Measurements from ENCODE around the gene MGAT5. TPM values are rescaled to one million over a fixed set of nuclear protein-coding genes. Genes with fewer than 3 reads are reported as not detected.

MGAT5 gene
- total RNA-seq, 1 donor from 2014 or later, result 37.6 TPM

DNA sequence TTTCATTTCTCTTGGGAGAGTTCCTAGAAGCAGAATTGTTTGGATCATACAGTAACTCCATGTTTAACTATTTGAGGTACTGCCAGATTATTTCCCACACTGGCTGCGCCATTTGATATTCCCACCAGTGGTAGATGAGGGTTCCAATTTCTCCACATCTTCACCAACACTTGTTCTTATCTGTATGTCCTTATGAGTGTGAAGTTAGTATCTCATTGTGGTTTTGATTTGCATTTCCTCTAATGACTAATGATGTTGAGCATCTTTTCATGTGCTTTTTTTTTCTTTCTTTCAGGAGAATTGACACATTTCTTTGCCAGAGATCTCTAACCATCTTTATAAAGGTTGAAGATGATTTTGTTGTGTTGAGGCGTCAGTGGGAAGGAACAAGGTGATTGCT is 4.1 kb upstream of the MGAT5 start:
- Histone ChIP-seq H3K9ac (ENCODE audit: low read depth in 1 of 3, low read length in 3 of 3) (no peak overlapping the region), H3K27me3 (ENCODE audit: control insufficient read depth in 3 of 3, insufficient read depth in 3 of 3, low read length in 3 of 3) (no peaks in the 10 kb centered on the region), H3K36me3 (ENCODE audit: control insufficient read depth in 3 of 3, insufficient read depth in 3 of 3, low read length in 3 of 3) (no peaks in the 10 kb centered on the region), H3K9me3 (ENCODE audit: control insufficient read depth in 3 of 3, low read length in 3 of 3) (no peaks in the 10 kb centered on the region), H3K4me1 (ENCODE audit: control insufficient read depth in 3 of 3, insufficient read depth in 3 of 3, low read length in 3 of 3) (peaks cover 0 to 11% (median 2%) of the 10 kb centered on the region in 3 donors), H3K4me3 (ENCODE audit: low read length in 3 of 3) (no peak overlapping the region), H3K27ac (ENCODE audit: low read depth, low read length) (no peak overlapping the region)

DNA sequence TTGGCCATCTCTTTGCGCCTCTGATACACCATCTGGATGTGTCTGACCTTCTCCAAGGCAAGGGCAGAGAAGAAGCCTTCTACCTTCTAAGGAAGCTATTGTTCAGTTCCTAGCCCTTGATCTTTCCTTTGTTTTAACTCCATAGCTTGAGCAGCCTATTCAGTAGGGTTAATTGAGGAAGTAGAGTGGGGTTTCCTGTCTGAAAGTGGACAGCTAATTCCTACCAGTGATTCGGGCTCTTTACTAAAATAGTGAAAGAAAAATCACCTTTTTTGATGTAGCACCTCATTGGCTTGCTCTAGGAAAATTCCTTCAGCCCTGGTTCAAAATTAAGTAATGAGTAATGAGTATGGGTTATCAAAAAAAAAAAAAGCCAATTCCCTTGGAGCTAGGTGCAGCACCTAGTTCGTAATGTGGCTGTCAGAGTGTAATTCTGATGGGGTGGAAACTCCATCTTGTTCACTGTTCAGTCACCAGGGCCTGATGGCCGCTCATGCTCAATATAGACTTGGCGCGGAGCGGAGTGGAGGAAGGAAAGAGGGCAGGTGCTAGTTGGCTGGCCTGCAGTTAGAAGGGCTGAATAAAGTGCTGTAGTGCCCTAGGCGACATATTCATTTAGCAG is 2.9 kb upstream of the MGAT5 start:
- Histone ChIP-seq H3K27me3 (ENCODE audit: control insufficient read depth in 3 of 3, insufficient read depth in 3 of 3, low read length in 3 of 3) (no peaks in the 10 kb centered on the region), H3K36me3 (ENCODE audit: control insufficient read depth in 3 of 3, insufficient read depth in 3 of 3, low read length in 3 of 3) (no peaks in the 10 kb centered on the region), H3K4me3 (ENCODE audit: low read length in 3 of 3) (no peak overlapping the region), H3K9ac (ENCODE audit: low read depth in 1 of 3, low read length in 3 of 3) (no peak overlapping the region), H3K27ac (ENCODE audit: low read depth, low read length) (no peak overlapping the region), H3K4me1 (ENCODE audit: control insufficient read depth in 3 of 3, insufficient read depth in 3 of 3, low read length in 3 of 3) (peaks cover 0 to 11% (median 2%) of the 10 kb centered on the region in 3 donors), H3K9me3 (ENCODE audit: control insufficient read depth in 3 of 3, low read length in 3 of 3) (no peaks in the 10 kb centered on the region)

DNA sequence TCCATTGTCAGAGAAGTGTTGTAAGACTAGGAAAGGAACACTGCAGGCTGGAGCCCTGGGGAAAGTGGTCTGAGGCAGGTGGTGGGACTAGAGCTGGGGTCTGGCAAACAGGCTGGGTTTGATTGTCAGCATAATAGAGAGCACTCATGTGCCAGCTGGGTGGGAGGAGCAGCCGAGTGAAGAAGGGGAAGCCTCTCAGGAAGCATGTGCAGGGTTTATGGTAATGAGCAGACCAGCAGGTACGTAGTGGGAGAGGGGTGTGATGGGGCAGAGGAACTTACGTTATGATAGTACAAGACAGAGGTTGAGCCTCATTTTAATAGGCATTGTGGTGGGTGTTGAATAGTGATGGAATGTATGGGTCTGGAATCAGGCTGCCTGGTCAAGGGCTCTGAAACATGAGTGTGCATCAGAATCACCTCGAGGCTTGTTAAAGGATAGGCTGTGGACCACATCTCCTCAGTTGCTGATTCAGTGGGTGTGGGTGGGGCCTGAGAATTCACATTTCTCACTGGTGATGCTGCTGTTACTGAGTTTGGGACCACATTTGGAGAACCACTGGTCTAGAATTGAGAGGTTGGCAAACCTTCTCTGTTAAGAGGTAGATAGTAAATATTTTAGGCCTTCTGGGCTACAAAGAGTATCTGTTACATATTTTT is 1.7 kb upstream of the MGAT5 start:
- Histone ChIP-seq H3K9me3 (ENCODE audit: control insufficient read depth in 3 of 3, low read length in 3 of 3) (no peaks in the 10 kb centered on the region), H3K9ac (ENCODE audit: low read depth in 1 of 3, low read length in 3 of 3) (no peak overlapping the region), H3K4me1 (ENCODE audit: control insufficient read depth in 3 of 3, insufficient read depth in 3 of 3, low read length in 3 of 3) (peaks cover 0 to 5% (median 0%) of the 10 kb centered on the region in 3 donors), H3K27me3 (ENCODE audit: control insufficient read depth in 3 of 3, insufficient read depth in 3 of 3, low read length in 3 of 3) (no peaks in the 10 kb centered on the region), H3K27ac (ENCODE audit: low read depth, low read length) (no peak overlapping the region), H3K36me3 (ENCODE audit: control insufficient read depth in 3 of 3, insufficient read depth in 3 of 3, low read length in 3 of 3) (no peaks in the 10 kb centered on the region), H3K4me3 (ENCODE audit: low read length in 3 of 3) (no peak overlapping the region)

DNA sequence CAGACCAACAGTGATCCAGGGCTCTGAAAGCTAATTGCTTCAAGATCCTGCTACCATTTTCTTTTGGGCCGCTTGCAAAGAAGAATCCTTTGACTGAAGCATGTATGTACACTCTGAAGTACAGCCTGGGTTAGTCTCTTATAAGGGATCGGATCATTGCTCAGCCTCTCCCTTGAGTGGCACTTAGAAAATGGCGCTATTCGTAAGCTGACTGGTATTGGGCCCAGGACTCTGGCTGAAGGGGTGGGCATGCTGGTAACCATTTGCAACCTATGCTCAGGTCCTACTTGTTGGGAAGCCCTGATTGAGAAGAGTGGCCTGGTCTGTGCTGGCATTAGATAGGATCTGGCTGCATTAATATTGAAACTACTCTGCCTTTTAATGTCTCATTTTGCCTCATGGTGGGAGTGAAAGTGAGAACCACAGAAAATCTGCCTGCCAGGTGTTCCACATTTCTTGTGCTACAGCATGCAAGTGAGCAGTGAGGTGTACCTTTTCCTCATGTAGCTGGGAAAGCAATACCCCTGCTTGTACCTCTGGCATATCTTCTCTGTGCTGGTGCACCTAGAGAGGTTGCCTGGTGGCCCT is 661 bp upstream of the MGAT5 start:
- H3K27ac ChIP-seq (ENCODE audit: low read depth, low read length), result no peak overlapping the region
- H3K4me1 ChIP-seq (ENCODE audit: control insufficient read depth in 3 of 3, insufficient read depth in 3 of 3, low read length in 3 of 3), result peaks cover 0 to 5% (median 0%) of the 10 kb centered on the region in 3 donors
- H3K9me3 ChIP-seq (ENCODE audit: control insufficient read depth in 3 of 3, low read length in 3 of 3), result no peaks in the 10 kb centered on the region
- no peaks in the 10 kb centered on the region for H3K36me3 ChIP-seq (ENCODE audit: control insufficient read depth in 3 of 3, insufficient read depth in 3 of 3, low read length in 3 of 3)
- H3K4me3 ChIP-seq (ENCODE audit: low read length in 3 of 3), result no peak overlapping the region
- no peak overlapping the region for H3K9ac ChIP-seq (ENCODE audit: low read depth in 1 of 3, low read length in 3 of 3)
- no peaks in the 10 kb centered on the region for H3K27me3 ChIP-seq (ENCODE audit: control insufficient read depth in 3 of 3, insufficient read depth in 3 of 3, low read length in 3 of 3)

DNA sequence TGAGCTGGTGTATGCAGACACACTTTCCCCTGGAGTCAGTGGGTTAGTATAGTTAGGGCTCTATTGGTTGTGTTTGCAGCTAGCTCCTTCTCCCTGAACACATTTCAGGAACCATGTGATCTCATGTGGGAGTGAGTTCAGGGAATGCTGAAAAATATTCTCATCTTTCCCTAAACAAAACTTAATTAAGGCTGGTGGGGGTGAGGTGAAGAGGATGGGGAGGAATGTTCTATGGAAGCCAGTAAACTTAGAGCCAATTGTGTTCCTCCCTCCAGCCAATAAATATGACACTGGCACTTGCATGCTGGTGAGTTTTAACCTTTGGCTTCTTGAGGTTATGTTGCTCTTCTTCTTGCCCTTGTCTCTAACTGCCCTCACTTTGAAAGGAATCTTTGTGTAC is 952 bp downstream of the MGAT5 start:
- Histone ChIP-seq H3K27me3 (ENCODE audit: control insufficient read depth in 3 of 3, insufficient read depth in 3 of 3, low read length in 3 of 3) (no peaks in the 10 kb centered on the region), H3K36me3 (ENCODE audit: control insufficient read depth in 3 of 3, insufficient read depth in 3 of 3, low read length in 3 of 3) (no peaks in the 10 kb centered on the region), H3K4me1 (ENCODE audit: control insufficient read depth in 3 of 3, insufficient read depth in 3 of 3, low read length in 3 of 3) (peaks cover 4 to 14% (median 9%) of the 10 kb centered on the region in 3 donors), H3K4me3 (ENCODE audit: low read length in 3 of 3) (no peak overlapping the region), H3K9me3 (ENCODE audit: control insufficient read depth in 3 of 3, low read length in 3 of 3) (no peaks in the 10 kb centered on the region), H3K27ac (ENCODE audit: low read depth, low read length) (no peak overlapping the region), H3K9ac (ENCODE audit: low read depth in 1 of 3, low read length in 3 of 3) (no peak overlapping the region)

DNA sequence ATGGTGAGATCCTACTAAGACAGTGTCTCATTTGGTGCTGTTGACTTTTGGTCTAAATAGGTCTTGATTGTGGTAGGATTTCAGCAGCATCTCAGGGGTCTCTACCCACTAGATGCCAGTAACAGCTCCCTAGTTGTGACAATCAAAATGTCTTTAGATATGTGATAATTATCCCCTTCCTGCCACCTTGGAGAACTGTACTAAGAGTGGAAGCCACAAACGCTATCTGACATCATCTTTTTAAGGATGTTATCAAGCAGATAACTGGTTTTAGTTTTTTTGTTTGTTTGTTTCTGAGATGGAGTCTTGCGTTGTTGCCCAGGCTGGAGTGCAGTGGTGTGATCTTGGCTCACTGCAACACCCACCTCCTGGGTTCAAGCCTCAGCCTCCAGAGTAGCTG is 3.1 kb downstream of the MGAT5 start:
- Histone ChIP-seq H3K36me3 (ENCODE audit: control insufficient read depth in 3 of 3, insufficient read depth in 3 of 3, low read length in 3 of 3) (no peaks in the 10 kb centered on the region), H3K9ac (ENCODE audit: low read depth in 1 of 3, low read length in 3 of 3) (no peak overlapping the region), H3K4me1 (ENCODE audit: control insufficient read depth in 3 of 3, insufficient read depth in 3 of 3, low read length in 3 of 3) (peaks cover 9 to 28% (median 23%) of the 10 kb centered on the region in 3 donors), H3K27ac (ENCODE audit: low read depth, low read length) (no peak overlapping the region), H3K27me3 (ENCODE audit: control insufficient read depth in 3 of 3, insufficient read depth in 3 of 3, low read length in 3 of 3) (peaks cover 0 to 2% (median 0%) of the 10 kb centered on the region in 3 donors), H3K9me3 (ENCODE audit: control insufficient read depth in 3 of 3, low read length in 3 of 3) (no peaks in the 10 kb centered on the region), H3K4me3 (ENCODE audit: low read length in 3 of 3) (no peak overlapping the region)

DNA sequence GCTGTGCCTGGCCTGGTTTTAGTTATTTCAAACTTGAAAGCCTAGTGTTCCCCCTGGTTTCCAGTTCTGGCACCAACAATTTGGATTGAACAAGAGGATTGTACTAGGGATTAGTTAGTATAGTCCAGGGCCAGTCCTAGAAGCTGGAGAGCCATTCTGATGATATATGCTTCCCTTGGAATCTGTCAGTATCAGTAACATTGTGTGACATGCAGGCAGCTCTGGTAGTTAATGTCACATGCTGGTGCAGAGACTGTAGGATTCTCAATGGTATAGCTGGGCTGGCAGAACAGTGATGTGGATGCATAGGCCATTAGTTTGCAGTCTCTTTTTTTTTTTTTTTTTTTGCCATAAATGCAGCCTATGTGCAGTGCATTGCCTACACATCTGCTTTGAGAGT is 3.6 kb downstream of the MGAT5 start:
- H3K27me3 ChIP-seq (ENCODE audit: control insufficient read depth in 3 of 3, insufficient read depth in 3 of 3, low read length in 3 of 3), result peaks cover 0 to 2% (median 0%) of the 10 kb centered on the region in 3 donors
- no peak overlapping the region for H3K9ac ChIP-seq (ENCODE audit: low read depth in 1 of 3, low read length in 3 of 3)
- no peak overlapping the region for H3K27ac ChIP-seq (ENCODE audit: low read depth, low read length)
- H3K4me3 ChIP-seq (ENCODE audit: low read length in 3 of 3), result no peak overlapping the region
- H3K4me1 ChIP-seq (ENCODE audit: control insufficient read depth in 3 of 3, insufficient read depth in 3 of 3, low read length in 3 of 3), result peaks cover 11 to 28% (median 23%) of the 10 kb centered on the region in 3 donors
- H3K36me3 ChIP-seq (ENCODE audit: control insufficient read depth in 3 of 3, insufficient read depth in 3 of 3, low read length in 3 of 3), result no peaks in the 10 kb centered on the region
- no peaks in the 10 kb centered on the region for H3K9me3 ChIP-seq (ENCODE audit: control insufficient read depth in 3 of 3, low read length in 3 of 3)

DNA sequence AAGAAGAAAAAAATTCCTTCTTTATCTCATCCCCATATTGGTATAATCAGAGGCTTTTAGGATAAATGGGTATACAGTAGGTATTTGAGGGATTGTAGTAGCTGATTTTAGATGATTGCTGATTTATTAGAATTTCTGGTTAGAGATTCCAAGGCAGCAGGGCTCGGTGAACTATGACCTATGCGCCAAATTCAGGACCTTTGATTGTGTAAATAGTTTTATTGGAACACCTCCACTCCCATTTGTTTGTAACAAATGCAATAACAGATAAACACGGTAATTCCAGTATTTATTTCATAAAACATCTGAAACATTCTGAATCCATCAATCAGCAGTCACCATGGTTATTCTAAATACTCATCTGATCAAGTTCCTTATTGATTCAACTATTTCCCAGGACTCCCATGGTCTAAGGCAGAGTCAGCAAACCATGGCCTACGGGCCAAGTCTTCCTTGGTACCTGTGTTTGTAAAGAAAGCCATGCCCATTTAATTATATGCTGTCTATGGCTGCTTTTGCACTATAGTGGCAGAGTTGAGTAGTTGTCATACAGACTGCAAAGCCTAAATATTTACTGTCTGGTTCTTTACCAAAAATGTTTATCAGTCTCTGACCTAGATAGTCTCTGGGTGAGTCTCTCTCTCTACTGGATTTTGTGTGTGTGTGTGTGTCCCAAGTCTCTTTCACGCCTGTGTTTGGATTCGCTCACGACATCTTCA is 4.3 kb downstream of the MGAT5 start:
- peaks cover 0 to 3% (median 2%) of the 10 kb centered on the region in 3 donors for H3K27me3 ChIP-seq (ENCODE audit: control insufficient read depth in 3 of 3, insufficient read depth in 3 of 3, low read length in 3 of 3)
- peaks cover 15 to 28% (median 21%) of the 10 kb centered on the region in 3 donors for H3K4me1 ChIP-seq (ENCODE audit: control insufficient read depth in 3 of 3, insufficient read depth in 3 of 3, low read length in 3 of 3)
- H3K9ac ChIP-seq (ENCODE audit: low read depth in 1 of 3, low read length in 3 of 3), result no peak overlapping the region
- no peaks in the 10 kb centered on the region for H3K36me3 ChIP-seq (ENCODE audit: control insufficient read depth in 3 of 3, insufficient read depth in 3 of 3, low read length in 3 of 3)
- no peak overlapping the region for H3K4me3 ChIP-seq (ENCODE audit: low read length in 3 of 3)
- H3K9me3 ChIP-seq (ENCODE audit: control insufficient read depth in 3 of 3, low read length in 3 of 3), result no peaks in the 10 kb centered on the region
- no peak overlapping the region for H3K27ac ChIP-seq (ENCODE audit: low read depth, low read length)

DNA sequence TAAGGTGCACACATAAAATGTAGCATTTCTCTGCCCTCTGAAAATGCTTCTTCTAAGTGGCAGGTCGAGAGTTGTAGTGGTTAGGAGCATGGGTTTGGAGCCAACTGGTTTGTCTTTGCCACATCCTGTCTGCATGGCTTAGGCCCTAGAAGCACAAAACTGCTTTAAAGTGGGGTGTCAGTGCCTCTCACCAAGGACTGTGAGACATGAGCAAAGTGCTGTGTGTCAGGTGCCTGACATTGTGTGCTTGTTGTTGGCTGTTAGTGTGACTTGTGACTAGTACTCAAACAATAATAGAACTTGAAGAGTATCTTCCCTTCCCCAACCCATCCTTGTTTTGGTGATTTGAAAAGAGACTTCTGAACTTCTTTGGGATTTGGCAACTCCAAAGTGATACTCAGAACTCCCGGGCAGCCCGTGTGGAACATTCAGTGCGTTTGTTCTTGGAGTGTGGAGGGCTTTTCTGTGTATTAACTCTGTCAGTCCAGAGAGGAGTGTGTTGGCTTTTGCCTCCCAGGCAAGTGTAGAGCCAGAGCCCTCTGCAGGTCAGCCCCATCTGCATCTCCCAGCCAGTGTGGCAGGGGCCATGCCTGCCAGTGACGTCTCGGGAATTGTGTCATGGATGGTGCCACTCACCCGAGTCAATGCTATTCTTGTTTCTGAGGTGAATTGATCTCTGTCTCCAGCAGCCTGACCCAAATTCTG is 5.0 kb downstream of the MGAT5 start:
- no peak overlapping the region for H3K4me3 ChIP-seq (ENCODE audit: low read length in 3 of 3)
- H3K9ac ChIP-seq (ENCODE audit: low read depth in 1 of 3, low read length in 3 of 3), result no peak overlapping the region
- no peak overlapping the region for H3K27ac ChIP-seq (ENCODE audit: low read depth, low read length)
- no peaks in the 10 kb centered on the region for H3K9me3 ChIP-seq (ENCODE audit: control insufficient read depth in 3 of 3, low read length in 3 of 3)
- H3K27me3 ChIP-seq (ENCODE audit: control insufficient read depth in 3 of 3, insufficient read depth in 3 of 3, low read length in 3 of 3), result peaks cover 0 to 3% (median 2%) of the 10 kb centered on the region in 3 donors
- peaks cover 15 to 28% (median 20%) of the 10 kb centered on the region in 3 donors for H3K4me1 ChIP-seq (ENCODE audit: control insufficient read depth in 3 of 3, insufficient read depth in 3 of 3, low read length in 3 of 3)
- H3K36me3 ChIP-seq (ENCODE audit: control insufficient read depth in 3 of 3, insufficient read depth in 3 of 3, low read length in 3 of 3), result no peaks in the 10 kb centered on the region

All from skeletal muscle tissue (tissue), 4 donors.